PFSK-1 (cell line): ENCODE measurements around the gene RUNX3.

Experiments
- FOXP2 ChIP-seq: optimal IDR thresholded peaks from 2 replicates; pipeline ENCODE3; 2011; ENCODE audit warnings: borderline replicate concordance, control low read depth, inconsistent platforms; ENCODE audit not compliant: insufficient read depth; ENCODE audit errors: extremely low read length, extremely low read depth
- POLR2AphosphoS5 ChIP-seq: IDR thresholded peaks from 2 replicates; pipeline ENCODE4 v1.6.1; 2012; ENCODE audit warnings: low read depth, mild to moderate bottlenecking, control low read depth, low read length, moderate library complexity
- REST ChIP-seq, 2 experiments: IDR thresholded peaks; 2 replicates each; pipeline versions ENCODE4 v1.6.1 to v1.8.0; 2011 to 2012; ENCODE audit warnings: low read depth in 2 of 2, low read length in 2 of 2, control low read depth in 1 of 2, inconsistent platforms in 1 of 2, mild to moderate bottlenecking in 1 of 2, moderate library complexity in 1 of 2; ENCODE audit not compliant: insufficient read depth in 1 of 2
- SIN3A ChIP-seq: IDR thresholded peaks from 2 replicates; pipeline ENCODE4 v1.6.1; 2012; ENCODE audit warnings: mild to moderate bottlenecking, low read length, moderate library complexity, borderline replicate concordance; ENCODE audit not compliant: insufficient read depth
- TAF1 ChIP-seq: IDR thresholded peaks from 2 replicates; pipeline ENCODE4 v1.6.1; 2012; ENCODE audit warnings: low read length, control low read depth, borderline replicate concordance; ENCODE audit not compliant: insufficient read depth

Gene RUNX3

GRCh38 chr1:24966121-24966723, 36.1 kb upstream of the RUNX3 start:
- no peak for TF ChIP-seq TAF1
- TF ChIP-seq REST (IDR thresholded peaks at IDR 0.05; ENCODE audit: insufficient read depth in 1 of 2, low read depth in 2 of 2, low read length in 2 of 2) = no peak
- no peak for TF ChIP-seq FOXP2

GRCh38 chr1:24965571-24965930, 35.5 kb upstream of the RUNX3 start:
- TF ChIP-seq SIN3A (no peak), POLR2AphosphoS5 (no peak), TAF1 (no peak), FOXP2 (no peak), REST (IDR thresholded peaks at IDR 0.05; ENCODE audit: insufficient read depth in 1 of 2, low read depth in 2 of 2, low read length in 2 of 2) (no peak)

- no peak for TF ChIP-seq FOXP2
- no peak for TF ChIP-seq SIN3A
- TF ChIP-seq REST (IDR thresholded peaks at IDR 0.05; ENCODE audit: insufficient read depth in 1 of 2, low read depth in 2 of 2, low read length in 2 of 2) = no peak
- TF ChIP-seq POLR2AphosphoS5 = no peak
- TF ChIP-seq TAF1 = no peak
These were observed 34.9 kb upstream of the RUNX3 start for GRCh38 chr1:24964811-24965570.

GRCh38 chr1:24963943-24964693, 34.0 kb upstream of the RUNX3 start:
- TF ChIP-seq POLR2AphosphoS5 (no peak), REST (IDR thresholded peaks at IDR 0.05; ENCODE audit: insufficient read depth in 1 of 2, low read depth in 2 of 2, low read length in 2 of 2) (no peak), SIN3A (no peak), FOXP2 (no peak), TAF1 (no peak)
